Measurements from ENCODE around the gene ZNF224.

Gene ZNF224

GRCh38 chr19:44141191-44142058, 47.3 kb downstream of the ZNF224 start, which contains the start of gene ZNF234:
ZNF234 (plus strand) TSS chr19:44141554; CDS start chr19:44144633, 3,079 bp downstream.
- DNase-seq = peak; percentile 83

GRCh38 chr19:44142059-44142433, 47.9 kb downstream of the ZNF224 start:
- DNase-seq = peak; percentile 10

- DNase-seq = no peak
These were observed 55.6 kb downstream of the ZNF224 start for GRCh38 chr19:44149776-44150175.

GRCh38 chr19:44151491-44151890, 57.3 kb downstream of the ZNF224 start:
- DNase-seq = no peak

- no peak for DNase-seq
These were observed 62.3 kb downstream of the ZNF224 start for GRCh38 chr19:44156475-44156874.

All from fibroblast of upper back skin (primary cell).